Esophagus squamous epithelium (tissue), 4 donors: ENCODE results near the gene GREM1.

Experiments used
- POLR2A ChIP-seq, 4 donors: fragments of 450-650 bp; IDR thresholded peaks; one replicate each; pipeline ENCODE4 v1.6.1; 2017; ENCODE audit warnings: antibody characterized with exemption in 4 of 4, mild to moderate bottlenecking in 4 of 4, moderate library complexity in 3 of 4
- TF ChIP-seq, protein P1 (sequence below), 6 experiments: fragments of 450-650 bp in 4 of 6; fragments of 200-600 bp in 2 of 6; sonication (generic) in 2 of 6; IDR thresholded peaks; one replicate each; pipeline ENCODE4 v1.5.1; 2016 to 2019; ENCODE audit warnings: antibody characterized with exemption in 6 of 6, mild to moderate bottlenecking in 4 of 6, moderate library complexity in 4 of 6

DNA sequence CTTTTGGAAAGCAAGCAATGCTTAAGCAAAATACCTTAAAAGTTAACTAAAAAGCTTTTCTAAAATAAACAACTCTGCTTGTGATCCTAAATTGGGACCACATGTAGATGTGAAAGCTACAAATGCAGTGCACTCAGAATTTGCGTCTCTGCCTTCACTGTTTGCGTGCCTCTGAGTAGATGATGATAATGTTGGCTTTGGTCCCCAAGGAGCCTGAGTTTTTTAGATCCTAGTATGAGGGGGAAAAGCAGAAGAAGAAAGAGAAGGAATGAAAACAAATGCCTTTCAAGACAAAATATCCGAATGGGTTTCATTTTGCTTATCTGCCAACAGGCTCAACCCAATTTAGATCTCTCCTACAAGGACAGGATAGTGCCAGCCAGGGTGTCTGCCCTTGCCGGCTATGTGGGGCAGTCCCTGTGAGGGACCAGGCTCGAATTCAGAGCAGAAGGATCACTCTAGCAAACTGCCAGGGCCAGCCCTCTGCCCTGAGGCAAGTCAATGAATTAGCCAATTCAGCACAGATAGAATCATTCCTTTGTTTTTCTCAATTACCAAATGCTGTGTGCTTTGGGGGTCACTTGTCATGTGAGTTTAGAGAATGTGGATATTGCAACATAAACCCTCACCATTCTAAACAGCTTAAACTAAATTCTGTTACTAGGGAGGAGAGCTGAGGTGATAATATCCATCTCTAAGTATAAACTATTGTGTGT is 47.8 kb upstream of the GREM1 start:
- TF ChIP-seq, protein P1, sequence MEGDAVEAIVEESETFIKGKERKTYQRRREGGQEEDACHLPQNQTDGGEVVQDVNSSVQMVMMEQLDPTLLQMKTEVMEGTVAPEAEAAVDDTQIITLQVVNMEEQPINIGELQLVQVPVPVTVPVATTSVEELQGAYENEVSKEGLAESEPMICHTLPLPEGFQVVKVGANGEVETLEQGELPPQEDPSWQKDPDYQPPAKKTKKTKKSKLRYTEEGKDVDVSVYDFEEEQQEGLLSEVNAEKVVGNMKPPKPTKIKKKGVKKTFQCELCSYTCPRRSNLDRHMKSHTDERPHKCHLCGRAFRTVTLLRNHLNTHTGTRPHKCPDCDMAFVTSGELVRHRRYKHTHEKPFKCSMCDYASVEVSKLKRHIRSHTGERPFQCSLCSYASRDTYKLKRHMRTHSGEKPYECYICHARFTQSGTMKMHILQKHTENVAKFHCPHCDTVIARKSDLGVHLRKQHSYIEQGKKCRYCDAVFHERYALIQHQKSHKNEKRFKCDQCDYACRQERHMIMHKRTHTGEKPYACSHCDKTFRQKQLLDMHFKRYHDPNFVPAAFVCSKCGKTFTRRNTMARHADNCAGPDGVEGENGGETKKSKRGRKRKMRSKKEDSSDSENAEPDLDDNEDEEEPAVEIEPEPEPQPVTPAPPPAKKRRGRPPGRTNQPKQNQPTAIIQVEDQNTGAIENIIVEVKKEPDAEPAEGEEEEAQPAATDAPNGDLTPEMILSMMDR (IDR thresholded peaks at IDR 0.05): no peak
- no peak for TF ChIP-seq POLR2A (IDR thresholded peaks at IDR 0.05)
